ENCODE results near the gene TNFRSF12A.

DNA sequence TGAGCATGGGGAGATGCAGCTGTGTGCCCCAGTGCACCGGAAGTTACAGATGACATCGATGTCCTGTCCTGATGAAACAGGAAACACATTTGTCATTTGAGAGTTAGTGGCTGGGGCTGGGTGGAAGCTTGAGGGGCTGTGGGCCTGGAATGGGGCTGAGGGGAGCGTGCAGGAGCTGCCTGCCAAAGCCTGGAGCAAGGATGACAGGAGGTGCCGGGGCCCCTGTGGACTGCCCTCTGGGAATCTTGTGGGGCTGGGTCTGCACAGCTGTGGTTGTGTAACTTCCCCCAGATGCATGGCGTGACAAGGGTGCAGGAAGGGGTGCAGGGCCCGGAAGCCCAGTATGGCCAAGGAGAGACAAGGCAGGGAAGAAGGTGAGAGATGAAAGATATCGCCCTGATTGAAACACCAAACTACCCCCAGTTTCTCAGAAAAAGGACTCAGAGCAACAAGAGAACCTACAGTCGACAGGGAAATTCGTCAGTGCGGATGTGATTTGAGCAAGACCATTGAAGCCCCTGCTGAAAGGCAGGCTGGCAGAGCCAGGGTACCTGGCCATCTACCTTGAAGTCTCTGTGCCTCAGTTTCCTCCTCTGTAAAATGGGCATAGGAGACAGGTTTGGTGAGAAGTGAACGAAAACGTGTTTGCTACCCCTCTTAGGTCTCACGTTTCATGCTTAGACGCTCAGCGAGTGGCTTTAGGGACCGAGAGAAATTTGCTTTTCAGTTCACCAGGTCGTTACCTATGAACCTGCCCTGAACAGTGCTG lies 35.0 kb downstream of the TNFRSF12A start:
- TF ChIP-seq, protein P1, sequence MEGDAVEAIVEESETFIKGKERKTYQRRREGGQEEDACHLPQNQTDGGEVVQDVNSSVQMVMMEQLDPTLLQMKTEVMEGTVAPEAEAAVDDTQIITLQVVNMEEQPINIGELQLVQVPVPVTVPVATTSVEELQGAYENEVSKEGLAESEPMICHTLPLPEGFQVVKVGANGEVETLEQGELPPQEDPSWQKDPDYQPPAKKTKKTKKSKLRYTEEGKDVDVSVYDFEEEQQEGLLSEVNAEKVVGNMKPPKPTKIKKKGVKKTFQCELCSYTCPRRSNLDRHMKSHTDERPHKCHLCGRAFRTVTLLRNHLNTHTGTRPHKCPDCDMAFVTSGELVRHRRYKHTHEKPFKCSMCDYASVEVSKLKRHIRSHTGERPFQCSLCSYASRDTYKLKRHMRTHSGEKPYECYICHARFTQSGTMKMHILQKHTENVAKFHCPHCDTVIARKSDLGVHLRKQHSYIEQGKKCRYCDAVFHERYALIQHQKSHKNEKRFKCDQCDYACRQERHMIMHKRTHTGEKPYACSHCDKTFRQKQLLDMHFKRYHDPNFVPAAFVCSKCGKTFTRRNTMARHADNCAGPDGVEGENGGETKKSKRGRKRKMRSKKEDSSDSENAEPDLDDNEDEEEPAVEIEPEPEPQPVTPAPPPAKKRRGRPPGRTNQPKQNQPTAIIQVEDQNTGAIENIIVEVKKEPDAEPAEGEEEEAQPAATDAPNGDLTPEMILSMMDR (IDR thresholded peaks at IDR 0.05; ENCODE audit: control extremely low read depth in 1 of 3, insufficient read depth in 1 of 3, low read depth in 1 of 3, low read length in 3 of 3), result no peak
- no peak for TF ChIP-seq RAD21 (IDR thresholded peaks at IDR 0.05 in 1 of 2, conservative IDR thresholded peaks at IDR 0.05 in 1 of 2; ENCODE audit: low read depth in 2 of 2, low read length in 2 of 2)
- TF ChIP-seq, protein P2, sequence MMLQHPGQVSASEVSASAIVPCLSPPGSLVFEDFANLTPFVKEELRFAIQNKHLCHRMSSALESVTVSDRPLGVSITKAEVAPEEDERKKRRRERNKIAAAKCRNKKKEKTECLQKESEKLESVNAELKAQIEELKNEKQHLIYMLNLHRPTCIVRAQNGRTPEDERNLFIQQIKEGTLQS (IDR thresholded peaks at IDR 0.05; ENCODE audit: insufficient read depth, low read depth, low read length), result no peak
- TF ChIP-seq CREB1 (IDR thresholded peaks at IDR 0.05), result no peak
